PFSK-1 (cell line): ENCODE results near the gene HNRNPC.

Source experiments
- POLR2AphosphoS5 ChIP-seq: IDR thresholded peaks from 2 replicates; pipeline ENCODE4 v1.6.1; 2012; ENCODE audit warnings: low read depth, mild to moderate bottlenecking, control low read depth, low read length, moderate library complexity
- SIN3A ChIP-seq: IDR thresholded peaks from 2 replicates; pipeline ENCODE4 v1.6.1; 2012; ENCODE audit warnings: mild to moderate bottlenecking, low read length, moderate library complexity, borderline replicate concordance; ENCODE audit not compliant: insufficient read depth

GRCh38 chr14:21162081-21162480, 107.2 kb downstream of the HNRNPC start:
- TF ChIP-seq POLR2AphosphoS5 = no peak
- TF ChIP-seq SIN3A = no peak
